HepG2 (cell line): Measurements from ENCODE around the gene CTSO. TPM values are rescaled to one million over a fixed set of nuclear protein-coding genes. Genes with fewer than 3 reads are reported as not detected.

Experiments
- ATAC-seq: fragments of 200-7000 bp; cut with Tn5 transposase; 3 replicates; pipeline ENCODE4 v1.9.1; 2020; ENCODE audit warnings: mild to moderate bottlenecking, moderate library complexity
- BruUV-seq: library from RNA; stranded (reverse); fragments of 400-500 nt; replicated peaks from 2 replicates; lab custom pipeline; 2021; lab: Mats Ljungman, UMichigan
- CTCF ChIA-PET: fragments of 300-600 bp; formaldehyde crosslinking; extraction: SDS; loops from one replicate; lab custom pipeline; 2021; ENCODE audit warnings: low total read pairs, inconsistent platforms, low intra/inter-chr PET ratio; lab: Yijun Ruan, JAX
- POLR2A ChIA-PET: fragments of 350-600 bp; sonication (Branson Sonifier 250); formaldehyde crosslinking; loops from one replicate; lab custom pipeline; 2020; ENCODE audit warnings: antibody characterized with exemption, inconsistent platforms; lab: Yijun Ruan, JAX
- DNase-seq: peaks from one replicate; pipeline ENCODE4 v3.0.0-alpha.2; 2015; ENCODE audit warnings: low spot score
- FAIRE-seq: peaks from 3 replicates; lab custom pipeline; 2011; peaks lifted over from hg19 to GRCh38; lab: Jason Lieb, UNC
- H2AFZ ChIP-seq: one replicate; pipeline ENCODE4 v1.6.1; 2011; ENCODE audit warnings: low read length, inconsistent platforms
- H3K27ac ChIP-seq: fragments of 300-600 bp; 3 replicates; pipeline ENCODE4 v1.8.0; 2011; ENCODE audit warnings: mixed run types, mild to moderate bottlenecking, mixed read lengths, low read length, inconsistent platforms; ENCODE audit not compliant: insufficient read depth; ENCODE audit errors: extremely low read length
- H3K27me3 ChIP-seq, 2 experiments: fragments of 200-600 bp in 1 of 2; 2 replicates in 1 of 2; 3 replicates in 1 of 2; pipeline versions ENCODE4 v1.6.0 to v1.8.0; 2011; ENCODE audit warnings: low read length in 2 of 2, mild to moderate bottlenecking in 2 of 2, moderate library complexity in 2 of 2, inconsistent platforms in 1 of 2; ENCODE audit not compliant: insufficient read depth in 2 of 2, control insufficient read depth in 1 of 2
- H3K36me3 ChIP-seq, 2 experiments: fragments of 200-600 bp in 1 of 2; replicated peaks in 1 of 2; 2 replicates in 1 of 2; 3 replicates in 1 of 2; pipeline versions ENCODE4 v1.5.1 to v1.8.0; 2011; ENCODE audit warnings: low read length in 2 of 2, inconsistent platforms in 1 of 2; ENCODE audit not compliant: insufficient read depth in 2 of 2, control insufficient read depth in 1 of 2
- H3K4me1 ChIP-seq: 2 replicates; pipeline ENCODE4 v1.5.1; 2012; ENCODE audit warnings: low read length, inconsistent platforms; ENCODE audit not compliant: insufficient read depth
- H3K4me2 ChIP-seq: 2 replicates; pipeline ENCODE4 v1.6.0; 2011; ENCODE audit warnings: low read depth, low read length, inconsistent platforms
- H3K4me3 ChIP-seq, 3 experiments: fragments of 200-600 bp in 1 of 3; sonication (generic), shearing (Covaris generic) in 1 of 3; replicated peaks in 1 of 3; 2 replicates each; pipeline ENCODE4 v1.5.1; 2011 to 2016; ENCODE audit warnings: low read length in 3 of 3, inconsistent platforms in 2 of 3, low read depth in 2 of 3, mild to moderate bottlenecking in 2 of 3, control low read depth in 1 of 3, mixed read lengths in 1 of 3; ENCODE audit not compliant: insufficient read depth in 1 of 3
- H3K79me2 ChIP-seq: one replicate; pipeline ENCODE4 v1.6.1; 2011; ENCODE audit warnings: low read length, inconsistent platforms; ENCODE audit not compliant: insufficient read depth
- H3K9ac ChIP-seq: 2 replicates; pipeline ENCODE4 v1.6.0; 2011; ENCODE audit warnings: mild to moderate bottlenecking, low read depth, low read length, inconsistent platforms; ENCODE audit not compliant: insufficient read depth
- H3K9me3 ChIP-seq: 2 replicates; pipeline ENCODE4 v1.5.1; 2012; ENCODE audit warnings: mild to moderate bottlenecking, low read length
- H4K20me1 ChIP-seq: 2 replicates; pipeline ENCODE4 v1.6.0; 2011; ENCODE audit warnings: inconsistent platforms, mild to moderate bottlenecking, low read length, moderate library complexity; ENCODE audit not compliant: insufficient read depth
- CCDC6 ChIP-seq: sonication (generic); formaldehyde crosslinking; IDR thresholded peaks from 2 replicates; pipeline ENCODE4 v1.8.1; 2022; ENCODE audit warnings: mild to moderate bottlenecking, missing genetic modification reagents, moderate library complexity
- GFI1 ChIP-seq: sonication (generic); formaldehyde crosslinking; IDR thresholded peaks from 2 replicates; pipeline ENCODE4 v1.5.0; 2020; ENCODE audit warnings: missing genetic modification reagents, mild to moderate bottlenecking, borderline replicate concordance
- HDAC1 ChIP-seq: sonication (generic); formaldehyde crosslinking; IDR thresholded peaks from 2 replicates; pipeline ENCODE4 v1.5.1; 2020; ENCODE audit warnings: mild to moderate bottlenecking, missing genetic modification reagents
- NRL ChIP-seq: sonication (generic); formaldehyde crosslinking; IDR thresholded peaks from 2 replicates; pipeline ENCODE4 v1.5.0; 2020; ENCODE audit warnings: missing genetic modification reagents, mild to moderate bottlenecking, moderate library complexity, borderline replicate concordance
- RBFOX2 ChIP-seq: fragments of 200-400 bp; formaldehyde crosslinking; IDR thresholded peaks from 2 replicates; pipeline ENCODE4 v1.6.1; 2017; ENCODE audit warnings: low read depth, mild to moderate bottlenecking, low read length
- TBL1XR1 ChIP-seq: fragments of 150-350 bp; IDR thresholded peaks from 2 replicates; pipeline ENCODE4 v1.6.1; 2014; ENCODE audit warnings: borderline replicate concordance, low read length; ENCODE audit not compliant: partially characterized antibody
- ZFP36 ChIP-seq: fragments of 150-350 bp; IDR thresholded peaks from 2 replicates; pipeline ENCODE4 v1.6.1; 2018; ENCODE audit warnings: borderline replicate concordance, low read length, low read depth; ENCODE audit not compliant: partially characterized antibody
- ZNF124 ChIP-seq: sonication (generic); formaldehyde crosslinking; IDR thresholded peaks from 2 replicates; pipeline ENCODE4 v1.4.0; 2020; ENCODE audit warnings: missing genetic modification reagents
- ZNF136 ChIP-seq: sonication (generic); formaldehyde crosslinking; IDR thresholded peaks from 2 replicates; pipeline ENCODE4 v1.8.1; 2022; ENCODE audit warnings: low read depth, mild to moderate bottlenecking, moderate library complexity, missing genetic modification reagents
- ZNF138 ChIP-seq: sonication (generic); formaldehyde crosslinking; IDR thresholded peaks from 2 replicates; pipeline ENCODE4 v1.5.0; 2020; ENCODE audit warnings: mild to moderate bottlenecking, low read depth, missing genetic modification reagents
- ZNF282 ChIP-seq: fragments of 450-650 bp; IDR thresholded peaks from 2 replicates; pipeline ENCODE4 v1.6.1; 2018; ENCODE audit not compliant: partially characterized antibody
- ZSCAN9 ChIP-seq: IDR thresholded peaks from 2 replicates; pipeline ENCODE4 v1.6.1; 2016; ENCODE audit warnings: borderline replicate concordance
- WGBS: methylation state at CpG from one replicate; pipeline ENCODE4 v1.1.6; 2017; ENCODE audit warnings: low lambda C conversion rate; 5-methylcytosine and 5-hydroxymethylcytosine counted together
- in situ Hi-C: cut with HindIII; loops from 2 replicates; pipeline ENCODE4 v1.10.0; 2017; ENCODE audit warnings: low pct_unique_long_range_greater_than_20kb; ENCODE audit not compliant: extremely low pct_ligation_motif_present
- intact Hi-C: fragments of 100-400 bp; cut with micrococcal nuclease; formaldehyde crosslinking; loops from one replicate; pipeline ENCODE4 v1.10.0; 2022; ENCODE audit not compliant: unreplicated experiment
- polyA plus RNA-seq, 8 experiments: library from polyadenylated mRNA; depleted of rRNA in 3 of 8; stranded (reverse) in 7 of 8; unstranded in 1 of 8; fragments of >200 nt; fragmentation: Illumina TruSeq in 4 of 8; extraction: Trizol in 4 of 8; gene quantifications; 2 replicates each; pipeline versions ENCODE4 v1.2.1 to v1.2.3, GENCODE V29; 2011 to 2016; ENCODE audit warnings: low read depth in 4 of 8, missing spikeins in 1 of 8, mixed read lengths in 1 of 8; ENCODE audit not compliant: insufficient read depth in 1 of 8
- total RNA-seq, 5 experiments: library from RNA; depleted of rRNA; stranded (reverse); fragments of >200 nt; fragmentation: Illumina TruSeq; extraction: Trizol; gene quantifications; 2 replicates each; pipeline ENCODE4 v1.2.3, GENCODE V29; 2016; ENCODE audit warnings: low read depth in 1 of 5
- TF ChIP-seq, protein P1 (sequence below): sonication (generic); formaldehyde crosslinking; IDR thresholded peaks from 2 replicates; pipeline ENCODE4 v1.9.0; 2021; ENCODE audit warnings: mild to moderate bottlenecking, missing genetic modification reagents
- TF ChIP-seq, protein P2 (sequence below): sonication (generic); formaldehyde crosslinking; IDR thresholded peaks from 2 replicates; pipeline ENCODE4 v1.5.0; 2020; ENCODE audit warnings: mild to moderate bottlenecking, missing genetic modification reagents, moderate library complexity
- TF ChIP-seq, protein P3 (sequence below): sonication (generic); formaldehyde crosslinking; IDR thresholded peaks from 2 replicates; pipeline ENCODE4 v1.4.0; 2020; ENCODE audit warnings: mild to moderate bottlenecking, missing genetic modification reagents

Gene CTSO
- total and polyA plus RNA-seq, 2 of the 13 experiments (the other 11 are each of a cell fraction or from before 2014, with no cell fraction given) = 0.07 to 0.17 TPM

DNA sequence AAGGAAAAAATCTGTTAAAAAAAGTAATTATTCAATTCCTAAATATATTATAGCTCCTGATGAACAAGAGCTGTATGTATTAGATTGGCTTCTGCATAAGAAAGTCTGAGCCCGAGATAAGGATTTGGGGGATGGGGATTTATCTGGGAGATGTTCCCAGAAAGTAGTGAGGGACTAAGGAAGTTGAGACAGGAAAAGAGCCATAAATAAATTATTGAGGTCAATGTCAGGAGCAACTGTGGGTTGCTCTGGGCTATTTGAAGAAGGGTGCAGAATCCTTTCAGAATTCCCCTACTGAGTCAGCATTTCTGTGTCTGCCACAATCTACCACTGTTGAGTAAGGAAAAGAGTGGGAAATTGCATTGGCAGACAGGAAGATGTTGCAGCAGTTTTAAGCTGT lies 53.3 kb downstream of the CTSO start (continued):
- TF ChIP-seq, protein P1, sequence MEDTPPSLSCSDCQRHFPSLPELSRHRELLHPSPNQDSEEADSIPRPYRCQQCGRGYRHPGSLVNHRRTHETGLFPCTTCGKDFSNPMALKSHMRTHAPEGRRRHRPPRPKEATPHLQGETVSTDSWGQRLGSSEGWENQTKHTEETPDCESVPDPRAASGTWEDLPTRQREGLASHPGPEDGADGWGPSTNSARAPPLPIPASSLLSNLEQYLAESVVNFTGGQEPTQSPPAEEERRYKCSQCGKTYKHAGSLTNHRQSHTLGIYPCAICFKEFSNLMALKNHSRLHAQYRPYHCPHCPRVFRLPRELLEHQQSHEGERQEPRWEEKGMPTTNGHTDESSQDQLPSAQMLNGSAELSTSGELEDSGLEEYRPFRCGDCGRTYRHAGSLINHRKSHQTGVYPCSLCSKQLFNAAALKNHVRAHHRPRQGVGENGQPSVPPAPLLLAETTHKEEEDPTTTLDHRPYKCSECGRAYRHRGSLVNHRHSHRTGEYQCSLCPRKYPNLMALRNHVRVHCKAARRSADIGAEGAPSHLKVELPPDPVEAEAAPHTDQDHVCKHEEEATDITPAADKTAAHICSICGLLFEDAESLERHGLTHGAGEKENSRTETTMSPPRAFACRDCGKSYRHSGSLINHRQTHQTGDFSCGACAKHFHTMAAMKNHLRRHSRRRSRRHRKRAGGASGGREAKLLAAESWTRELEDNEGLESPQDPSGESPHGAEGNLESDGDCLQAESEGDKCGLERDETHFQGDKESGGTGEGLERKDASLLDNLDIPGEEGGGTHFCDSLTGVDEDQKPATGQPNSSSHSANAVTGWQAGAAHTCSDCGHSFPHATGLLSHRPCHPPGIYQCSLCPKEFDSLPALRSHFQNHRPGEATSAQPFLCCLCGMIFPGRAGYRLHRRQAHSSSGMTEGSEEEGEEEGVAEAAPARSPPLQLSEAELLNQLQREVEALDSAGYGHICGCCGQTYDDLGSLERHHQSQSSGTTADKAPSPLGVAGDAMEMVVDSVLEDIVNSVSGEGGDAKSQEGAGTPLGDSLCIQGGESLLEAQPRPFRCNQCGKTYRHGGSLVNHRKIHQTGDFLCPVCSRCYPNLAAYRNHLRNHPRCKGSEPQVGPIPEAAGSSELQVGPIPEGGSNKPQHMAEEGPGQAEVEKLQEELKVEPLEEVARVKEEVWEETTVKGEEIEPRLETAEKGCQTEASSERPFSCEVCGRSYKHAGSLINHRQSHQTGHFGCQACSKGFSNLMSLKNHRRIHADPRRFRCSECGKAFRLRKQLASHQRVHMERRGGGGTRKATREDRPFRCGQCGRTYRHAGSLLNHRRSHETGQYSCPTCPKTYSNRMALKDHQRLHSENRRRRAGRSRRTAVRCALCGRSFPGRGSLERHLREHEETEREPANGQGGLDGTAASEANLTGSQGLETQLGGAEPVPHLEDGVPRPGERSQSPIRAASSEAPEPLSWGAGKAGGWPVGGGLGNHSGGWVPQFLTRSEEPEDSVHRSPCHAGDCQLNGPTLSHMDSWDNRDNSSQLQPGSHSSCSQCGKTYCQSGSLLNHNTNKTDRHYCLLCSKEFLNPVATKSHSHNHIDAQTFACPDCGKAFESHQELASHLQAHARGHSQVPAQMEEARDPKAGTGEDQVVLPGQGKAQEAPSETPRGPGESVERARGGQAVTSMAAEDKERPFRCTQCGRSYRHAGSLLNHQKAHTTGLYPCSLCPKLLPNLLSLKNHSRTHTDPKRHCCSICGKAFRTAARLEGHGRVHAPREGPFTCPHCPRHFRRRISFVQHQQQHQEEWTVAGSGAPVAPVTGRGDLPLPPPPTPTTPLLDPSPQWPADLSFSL = no peak
- TF ChIP-seq ZNF136 (CRISPR knock-in tag) = no peak
- TF ChIP-seq, protein P2, sequence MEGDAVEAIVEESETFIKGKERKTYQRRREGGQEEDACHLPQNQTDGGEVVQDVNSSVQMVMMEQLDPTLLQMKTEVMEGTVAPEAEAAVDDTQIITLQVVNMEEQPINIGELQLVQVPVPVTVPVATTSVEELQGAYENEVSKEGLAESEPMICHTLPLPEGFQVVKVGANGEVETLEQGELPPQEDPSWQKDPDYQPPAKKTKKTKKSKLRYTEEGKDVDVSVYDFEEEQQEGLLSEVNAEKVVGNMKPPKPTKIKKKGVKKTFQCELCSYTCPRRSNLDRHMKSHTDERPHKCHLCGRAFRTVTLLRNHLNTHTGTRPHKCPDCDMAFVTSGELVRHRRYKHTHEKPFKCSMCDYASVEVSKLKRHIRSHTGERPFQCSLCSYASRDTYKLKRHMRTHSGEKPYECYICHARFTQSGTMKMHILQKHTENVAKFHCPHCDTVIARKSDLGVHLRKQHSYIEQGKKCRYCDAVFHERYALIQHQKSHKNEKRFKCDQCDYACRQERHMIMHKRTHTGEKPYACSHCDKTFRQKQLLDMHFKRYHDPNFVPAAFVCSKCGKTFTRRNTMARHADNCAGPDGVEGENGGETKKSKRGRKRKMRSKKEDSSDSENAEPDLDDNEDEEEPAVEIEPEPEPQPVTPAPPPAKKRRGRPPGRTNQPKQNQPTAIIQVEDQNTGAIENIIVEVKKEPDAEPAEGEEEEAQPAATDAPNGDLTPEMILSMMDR = no peak

DNA sequence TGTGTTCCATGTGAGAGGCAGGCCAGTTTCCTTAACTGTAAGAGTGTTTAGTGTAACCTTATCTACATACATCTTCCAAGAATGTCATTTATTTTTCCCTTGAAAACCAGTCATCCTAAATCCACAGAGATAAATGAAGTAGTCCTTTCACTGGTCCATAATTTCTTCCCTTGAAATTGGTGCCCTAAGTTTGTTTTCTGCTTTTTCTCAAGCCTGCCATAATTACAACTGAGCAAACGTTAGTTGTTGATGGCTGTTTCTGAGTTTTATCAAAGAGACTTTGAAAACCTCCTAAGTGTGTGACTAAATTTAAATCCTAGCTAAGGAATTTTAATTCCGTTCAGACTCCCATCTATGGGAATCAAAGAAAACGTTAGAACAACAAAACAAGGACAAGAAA lies 53.8 kb downstream of the CTSO start:
- H4K20me1 ChIP-seq = no peaks in the 10 kb centered on the region
- H3K79me2 ChIP-seq = no peaks in the 10 kb centered on the region
- in situ Hi-C loops = no loop called here
- no peaks in the 10 kb centered on the region for H3K27me3 ChIP-seq
- H3K9me3 ChIP-seq = no peaks in the 10 kb centered on the region
- no peak overlapping the region for H2AFZ ChIP-seq
- FAIRE-seq = no peak
- no peaks in the 10 kb centered on the region for H3K4me1 ChIP-seq
- intact Hi-C loops = no loop called here
- 26% methylated on average over 3 of the region's 3 CpGs for whole genome bisulfite sequencing
- BruUV-seq = no TSS peak
- ATAC-seq = no peak
- DNase-seq = no peak
- no peak overlapping the region for H3K4me3 ChIP-seq
- H3K9ac ChIP-seq = no peak overlapping the region
- H3K36me3 ChIP-seq = no peaks in the 10 kb centered on the region
- CTCF ChIA-PET = no interaction called here
- POLR2A ChIA-PET = no interaction called here
- no peak overlapping the region for H3K4me2 ChIP-seq
- H3K27ac ChIP-seq = no peak overlapping the region
- TF ChIP-seq ZFP36 (no peak), ZNF138 (CRISPR knock-in tag) (no peak), ZNF282 (no peak), ZSCAN9 (CRISPR knock-in tag) (no peak), HDAC1 (CRISPR knock-in tag) (no peak), RBFOX2 (no peak), ZNF124 (CRISPR knock-in tag) (no peak), CCDC6 (CRISPR knock-in tag) (no peak), TBL1XR1 (no peak), GFI1 (no peak), NRL (CRISPR knock-in tag) (no peak)
- TF ChIP-seq, protein P3, sequence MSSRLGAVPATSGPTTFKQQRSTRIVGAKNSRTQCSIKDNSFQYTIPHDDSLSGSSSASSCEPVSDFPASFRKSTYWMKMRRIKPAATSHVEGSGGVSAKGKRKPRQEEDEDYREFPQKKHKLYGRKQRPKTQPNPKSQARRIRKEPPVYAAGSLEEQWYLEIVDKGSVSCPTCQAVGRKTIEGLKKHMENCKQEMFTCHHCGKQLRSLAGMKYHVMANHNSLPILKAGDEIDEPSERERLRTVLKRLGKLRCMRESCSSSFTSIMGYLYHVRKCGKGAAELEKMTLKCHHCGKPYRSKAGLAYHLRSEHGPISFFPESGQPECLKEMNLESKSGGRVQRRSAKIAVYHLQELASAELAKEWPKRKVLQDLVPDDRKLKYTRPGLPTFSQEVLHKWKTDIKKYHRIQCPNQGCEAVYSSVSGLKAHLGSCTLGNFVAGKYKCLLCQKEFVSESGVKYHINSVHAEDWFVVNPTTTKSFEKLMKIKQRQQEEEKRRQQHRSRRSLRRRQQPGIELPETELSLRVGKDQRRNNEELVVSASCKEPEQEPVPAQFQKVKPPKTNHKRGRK (CRISPR knock-in tag) = no peak
